ENCODE results near the gene SPATA13. TPM values are rescaled to one million over a fixed set of nuclear protein-coding genes. Genes with fewer than 3 reads are reported as not detected.

Gene SPATA13
- total RNA-seq, 3 donors from 2014 or later, result 35.2 to 59.5 (median 35.6) TPM

DNA sequence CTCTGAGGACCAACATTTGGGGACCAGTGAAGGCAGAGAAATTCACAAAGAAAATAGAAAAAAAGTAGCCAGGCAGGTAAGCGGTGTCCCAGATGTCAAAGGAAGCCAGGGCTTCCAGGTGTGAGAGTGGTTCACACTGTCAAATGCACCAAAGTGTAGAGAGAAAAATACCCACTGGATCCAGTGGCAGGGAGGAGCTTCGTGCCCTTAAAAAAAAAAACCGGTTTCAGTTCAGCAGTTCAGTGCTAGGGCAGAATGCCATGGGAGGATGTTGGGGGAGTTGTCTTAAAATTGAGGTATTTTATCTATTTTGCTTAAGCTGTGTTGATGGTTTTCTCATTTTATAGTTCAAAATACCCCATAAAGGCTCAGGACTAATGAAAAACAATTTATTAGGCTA lies 101.0 kb downstream of the SPATA13 start:
- Histone ChIP-seq H3K4me1 (ENCODE audit: low read depth) (peaks cover 4% of the 10 kb centered on the region), H3K36me3 (ENCODE audit: low read depth) (no peaks in the 10 kb centered on the region), H3K9me3 (no peaks in the 10 kb centered on the region), H3K4me3 (no peak overlapping the region)
- intact Hi-C loops (cut with DNase I, micrococcal nuclease), result no loop called here
- TF ChIP-seq CTCF (IDR thresholded peaks at IDR 0.05), result no peak
- ATAC-seq (peak; percentile 22), DNase-seq (no peak)

- no peaks in the 10 kb centered on the region for H3K36me3 ChIP-seq (ENCODE audit: low read depth)
- H3K9me3 ChIP-seq, result no peaks in the 10 kb centered on the region
- no peak overlapping the region for H3K4me3 ChIP-seq
- intact Hi-C loops (cut with DNase I, micrococcal nuclease), result no loop called here
- TF ChIP-seq CTCF (IDR thresholded peaks at IDR 0.05), result no peak
- H3K4me1 ChIP-seq (ENCODE audit: low read depth), result peaks cover 4% of the 10 kb centered on the region
- no peak for DNase-seq
- ATAC-seq, result no peak
Observed at GRCh38 chr13:24263632-24264031, 103.1 kb downstream of the SPATA13 start.

DNA sequence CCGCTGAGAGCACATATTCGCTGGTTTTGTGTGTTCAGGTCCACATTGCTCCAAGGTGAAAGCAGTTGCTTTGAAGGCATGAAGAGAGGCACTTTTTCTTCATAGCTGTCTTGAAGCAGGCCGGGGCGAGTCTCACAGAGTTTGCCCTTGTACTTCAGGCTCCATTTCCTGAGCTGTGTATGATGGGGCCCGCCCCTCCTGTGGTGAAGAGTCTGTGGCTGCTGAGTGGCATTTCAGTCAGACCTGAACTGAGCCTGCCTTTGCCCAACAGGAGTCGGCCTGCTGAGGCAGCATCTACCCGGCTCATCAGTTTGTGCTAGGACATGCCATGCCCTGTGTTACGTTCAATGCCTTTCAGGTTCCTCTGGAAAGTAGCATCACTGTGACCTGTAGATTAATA lies 104.5 kb downstream of the SPATA13 start:
- Histone ChIP-seq H3K4me1 (ENCODE audit: low read depth) (peaks cover 1% of the 10 kb centered on the region), H3K4me3 (no peak overlapping the region), H3K9me3 (no peaks in the 10 kb centered on the region), H3K36me3 (ENCODE audit: low read depth) (no peaks in the 10 kb centered on the region)
- TF ChIP-seq CTCF (IDR thresholded peaks at IDR 0.05), result no peak
- intact Hi-C loops (cut with DNase I, micrococcal nuclease), result no loop called here
- DNase-seq (peak; percentile 49 to 72 (median 55)), ATAC-seq (peak; percentile 76)

- Histone ChIP-seq H3K9me3 (no peaks in the 10 kb centered on the region), H3K4me3 (no peak overlapping the region), H3K36me3 (ENCODE audit: low read depth) (no peaks in the 10 kb centered on the region), H3K4me1 (ENCODE audit: low read depth) (peaks cover 6% of the 10 kb centered on the region)
- no peak for TF ChIP-seq CTCF (IDR thresholded peaks at IDR 0.05)
- DNase-seq (no peak), ATAC-seq (no peak)
- intact Hi-C loops (cut with DNase I, micrococcal nuclease), result no loop called here
Observed at GRCh38 chr13:24265453-24265852, 104.9 kb downstream of the SPATA13 start.

DNA sequence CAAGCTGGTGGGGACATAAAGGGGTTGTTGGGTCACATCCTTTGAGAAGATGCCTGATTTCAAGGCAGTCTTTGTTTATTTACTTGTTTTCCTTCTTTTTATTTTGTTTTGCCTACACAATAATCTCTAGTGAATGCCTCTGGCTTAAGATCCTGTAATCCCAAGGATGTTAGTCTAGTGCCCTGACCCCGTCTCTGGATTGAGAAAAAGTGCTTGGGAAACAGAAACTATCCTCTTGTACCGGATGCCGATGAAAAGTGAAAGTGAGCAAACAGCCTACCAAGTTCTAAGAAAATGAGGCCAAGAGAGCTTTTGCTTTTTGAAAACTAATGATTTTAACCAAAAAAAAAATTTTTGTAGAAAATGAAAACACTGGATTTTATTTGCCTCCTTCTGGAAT lies 106.8 kb downstream of the SPATA13 start:
- Histone ChIP-seq H3K9me3 (no peaks in the 10 kb centered on the region), H3K4me3 (no peak overlapping the region), H3K36me3 (ENCODE audit: low read depth) (no peaks in the 10 kb centered on the region), H3K4me1 (ENCODE audit: low read depth) (peaks cover 22% of the 10 kb centered on the region)
- intact Hi-C loops (cut with DNase I, micrococcal nuclease), result no loop called here
- DNase-seq, result no peak
- no peak for TF ChIP-seq CTCF (IDR thresholded peaks at IDR 0.05)
- ATAC-seq, result no peak

GRCh38 chr13:24267801-24268200 lies 107.3 kb downstream of the SPATA13 start:
- TF ChIP-seq CTCF (IDR thresholded peaks at IDR 0.05), result no peak
- Histone ChIP-seq H3K9me3 (no peaks in the 10 kb centered on the region), H3K4me3 (no peak overlapping the region), H3K36me3 (ENCODE audit: low read depth) (no peaks in the 10 kb centered on the region), H3K4me1 (ENCODE audit: low read depth) (peaks cover 27% of the 10 kb centered on the region)
- ATAC-seq, result no peak
- intact Hi-C loops (cut with DNase I, micrococcal nuclease), result no loop called here
- no peak for DNase-seq

Data from mucosa of descending colon (tissue), 3 donors.